Naive B cell (primary cell): ENCODE data around the gene SHOX. TPM values are rescaled to one million over a fixed set of nuclear protein-coding genes. Genes with fewer than 3 reads are reported as not detected.
"Not testable (repeated sequence)": the region's sequence is repeated elsewhere in the genome, so short reads cannot be mapped to it uniquely, and the experiment has no call there.

Source experiments
- ATAC-seq, 2 donors: fragments of 150-1000 bp; cut with Tn5 transposase; 2 replicates each; pipeline ENCODE4 v1.10.0; 2021; ENCODE audit warnings: low read depth in 2 of 2, mild to moderate bottlenecking in 2 of 2, moderate library complexity in 2 of 2
- DNase-seq: peaks from one replicate; pipeline ENCODE4 v3.0.0; 2022
- H3K27ac Mint-ChIP-seq, 6 donors: one replicate each; pipeline ENCODE4 v1.8.0; 2020 to 2022; ENCODE audit warnings: mild to moderate bottlenecking in 6 of 6, mixed read lengths in 6 of 6, moderate library complexity in 5 of 6, inconsistent platforms in 2 of 6
- H3K27me3 Mint-ChIP-seq, 3 donors: one replicate each; pipeline ENCODE4 v1.8.0; 2021 to 2022; ENCODE audit warnings: mixed read lengths in 3 of 3, mild to moderate bottlenecking in 1 of 3
- H3K36me3 Mint-ChIP-seq, 2 donors: one replicate each; pipeline ENCODE4 v1.8.0; 2020 to 2022; ENCODE audit warnings: mixed read lengths in 2 of 2, inconsistent platforms in 1 of 2, mild to moderate bottlenecking in 1 of 2
- H3K4me1 Mint-ChIP-seq, 3 donors: one replicate each; pipeline ENCODE4 v1.8.0; 2020 to 2022; ENCODE audit warnings: mixed read lengths in 3 of 3, inconsistent platforms in 1 of 3, mild to moderate bottlenecking in 1 of 3, moderate library complexity in 1 of 3
- H3K4me3 Mint-ChIP-seq, 8 donors: one replicate each; pipeline ENCODE4 v1.8.0; 2020 to 2022; ENCODE audit warnings: mild to moderate bottlenecking in 8 of 8, mixed read lengths in 8 of 8, moderate library complexity in 8 of 8, inconsistent platforms in 2 of 8
- H3K9me3 Mint-ChIP-seq, 7 donors: one replicate each; pipeline ENCODE4 v1.8.0; 2020 to 2022; ENCODE audit warnings: mixed read lengths in 7 of 7, mild to moderate bottlenecking in 5 of 7, inconsistent platforms in 2 of 7, moderate library complexity in 1 of 7
- polyA plus RNA-seq, 6 donors: library from polyadenylated mRNA; unstranded; fragments of 300-500 nt; fragmentation: Illumina TruSeq; gene quantifications; one replicate each; pipeline ENCODE4 v1.2.3, GENCODE V29; 2021; ENCODE audit warnings: low read depth in 6 of 6

Gene SHOX
- polyA plus RNA-seq, 6 donors from 2014 or later: not detected

- peaks cover 14 to 31% (median 19%) of the 10 kb centered on the region in 3 donors for H3K27me3 Mint-ChIP-seq
- peaks cover 18 to 38% (median 24%) of the 10 kb centered on the region in 7 donors for H3K9me3 Mint-ChIP-seq
- ATAC-seq (no peak), DNase-seq (no peak)
- no peaks in the 10 kb centered on the region for H3K4me1 Mint-ChIP-seq
- H3K27ac Mint-ChIP-seq: no peak overlapping the region
- no peak overlapping the region for H3K4me3 Mint-ChIP-seq
- peaks cover 4 to 28% of the 10 kb centered on the region in 2 donors for H3K36me3 Mint-ChIP-seq
Observed at GRCh38 chrX:614136-614535, 16.5 kb upstream of the SHOX start.

GRCh38 chrX:617401-617800 lies 13.2 kb upstream of the SHOX start:
- H3K27me3 Mint-ChIP-seq: peaks cover 33 to 51% (median 38%) of the 10 kb centered on the region in 3 donors
- peaks cover 5 to 6% (median 5%) of the 10 kb centered on the region in 3 donors for H3K4me1 Mint-ChIP-seq
- ATAC-seq (no peak), DNase-seq (no peak)
- no peak overlapping the region for H3K27ac Mint-ChIP-seq
- H3K36me3 Mint-ChIP-seq: peaks cover 4 to 18% of the 10 kb centered on the region in 2 donors
- no peak overlapping the region for H3K4me3 Mint-ChIP-seq
- peaks cover 2 to 13% (median 9%) of the 10 kb centered on the region in 7 donors for H3K9me3 Mint-ChIP-seq

GRCh38 chrX:617891-618290 lies 12.7 kb upstream of the SHOX start:
- Mint-ChIP-seq H3K4me3 (peak overlapping the region in 1 of 8 donors; percentile 38), H3K36me3 (peaks cover 4 to 19% of the 10 kb centered on the region in 2 donors), H3K4me1 (peaks cover 9 to 10% (median 10%) of the 10 kb centered on the region in 3 donors), H3K27ac (no peak overlapping the region), H3K9me3 (peaks cover 2 to 13% (median 4%) of the 10 kb centered on the region in 7 donors), H3K27me3 (peaks cover 37 to 53% (median 43%) of the 10 kb centered on the region in 3 donors)
- no peak for ATAC-seq
- DNase-seq: no peak

- H3K4me1 Mint-ChIP-seq: peaks cover 13 to 15% (median 14%) of the 10 kb centered on the region in 3 donors
- peaks cover 41 to 53% (median 47%) of the 10 kb centered on the region in 3 donors for H3K27me3 Mint-ChIP-seq
- peaks cover 4 to 23% of the 10 kb centered on the region in 2 donors for H3K36me3 Mint-ChIP-seq
- H3K9me3 Mint-ChIP-seq: peaks cover 0 to 10% (median 2%) of the 10 kb centered on the region in 7 donors
- DNase-seq, ATAC-seq: not testable (repeated sequence)
- H3K4me3 Mint-ChIP-seq: peak overlapping the region in 1 of 8 donors; percentile 38
- peak overlapping the region in 2 of 6 donors; percentile 6 to 13 for H3K27ac Mint-ChIP-seq
Observed at GRCh38 chrX:618304-618703, 12.3 kb upstream of the SHOX start.

- Mint-ChIP-seq H3K27ac (no peak overlapping the region), H3K4me3 (no peak overlapping the region), H3K27me3 (peaks cover 44 to 52% (median 49%) of the 10 kb centered on the region in 3 donors), H3K36me3 (peaks cover 4 to 26% of the 10 kb centered on the region in 2 donors), H3K9me3 (peaks cover 0 to 10% (median 2%) of the 10 kb centered on the region in 7 donors), H3K4me1 (peaks cover 15 to 18% (median 16%) of the 10 kb centered on the region in 3 donors)
- no peak for DNase-seq
- no peak for ATAC-seq
Observed at GRCh38 chrX:618761-619450, 11.7 kb upstream of the SHOX start.

GRCh38 chrX:619451-619811 lies 11.2 kb upstream of the SHOX start:
- Mint-ChIP-seq H3K4me3 (no peak overlapping the region), H3K4me1 (peaks cover 15 to 18% (median 16%) of the 10 kb centered on the region in 3 donors), H3K27ac (no peak overlapping the region), H3K27me3 (peaks cover 42 to 48% (median 45%) of the 10 kb centered on the region in 3 donors), H3K36me3 (peaks cover 4 to 21% of the 10 kb centered on the region in 2 donors), H3K9me3 (peaks cover 0 to 10% (median 2%) of the 10 kb centered on the region in 7 donors)
- ATAC-seq (no peak), DNase-seq (no peak)

- ATAC-seq (no peak), DNase-seq (no peak)
- Mint-ChIP-seq H3K27ac (peak overlapping the region in 1 of 6 donors; percentile 53), H3K27me3 (peaks cover 41 to 49% (median 47%) of the 10 kb centered on the region in 3 donors), H3K36me3 (peaks cover 4 to 20% of the 10 kb centered on the region in 2 donors), H3K4me3 (no peak overlapping the region), H3K4me1 (peaks cover 15 to 21% (median 16%) of the 10 kb centered on the region in 3 donors), H3K9me3 (peaks cover 0 to 10% (median 5%) of the 10 kb centered on the region in 7 donors)
Observed at GRCh38 chrX:619812-620531, 10.6 kb upstream of the SHOX start.

- peaks cover 45 to 68% (median 66%) of the 10 kb centered on the region in 3 donors for H3K27me3 Mint-ChIP-seq
- H3K4me3 Mint-ChIP-seq: peak overlapping the region in 1 of 8 donors; percentile 40
- H3K27ac Mint-ChIP-seq: no peak overlapping the region
- peaks cover 9 to 36% of the 10 kb centered on the region in 2 donors for H3K36me3 Mint-ChIP-seq
- peaks cover 22 to 32% (median 28%) of the 10 kb centered on the region in 3 donors for H3K4me1 Mint-ChIP-seq
- no peak for DNase-seq
- peaks cover 2 to 19% (median 8%) of the 10 kb centered on the region in 7 donors for H3K9me3 Mint-ChIP-seq
- ATAC-seq: no peak
Observed at GRCh38 chrX:621705-622503, 8.7 kb upstream of the SHOX start.

- peak overlapping the region in 1 of 6 donors; percentile 4 for H3K27ac Mint-ChIP-seq
- DNase-seq, ATAC-seq: not testable (repeated sequence)
- H3K36me3 Mint-ChIP-seq: peaks cover 10 to 39% of the 10 kb centered on the region in 2 donors
- peaks cover 54 to 76% (median 73%) of the 10 kb centered on the region in 3 donors for H3K27me3 Mint-ChIP-seq
- H3K4me3 Mint-ChIP-seq: peak overlapping the region in 2 of 8 donors; percentile 10 to 22
- H3K4me1 Mint-ChIP-seq: peaks cover 24 to 36% (median 30%) of the 10 kb centered on the region in 3 donors
- peaks cover 2 to 21% (median 13%) of the 10 kb centered on the region in 7 donors for H3K9me3 Mint-ChIP-seq
Observed at GRCh38 chrX:622802-623201, 7.8 kb upstream of the SHOX start.

- Mint-ChIP-seq H3K27me3 (peaks cover 56 to 76% (median 73%) of the 10 kb centered on the region in 3 donors), H3K4me1 (peaks cover 28 to 36% (median 35%) of the 10 kb centered on the region in 3 donors), H3K9me3 (peaks cover 0 to 18% (median 13%) of the 10 kb centered on the region in 7 donors), H3K27ac (peak overlapping the region in 1 of 6 donors; percentile 71), H3K4me3 (peak overlapping the region in 2 of 8 donors; percentile 10 to 42), H3K36me3 (peaks cover 8 to 34% of the 10 kb centered on the region in 2 donors)
- no peak for ATAC-seq
- DNase-seq: no peak
Observed at GRCh38 chrX:623268-623598, 7.4 kb upstream of the SHOX start.

- Mint-ChIP-seq H3K9me3 (peaks cover 0 to 15% (median 10%) of the 10 kb centered on the region in 7 donors), H3K4me1 (peaks cover 29 to 36% (median 35%) of the 10 kb centered on the region in 3 donors), H3K4me3 (peak overlapping the region in 1 of 8 donors; percentile 10), H3K36me3 (peaks cover 6 to 32% of the 10 kb centered on the region in 2 donors), H3K27me3 (peaks cover 53 to 76% (median 73%) of the 10 kb centered on the region in 3 donors), H3K27ac (no peak overlapping the region)
- ATAC-seq (no peak), DNase-seq (no peak)
Observed at GRCh38 chrX:623599-624315, 6.8 kb upstream of the SHOX start.

- H3K27me3 Mint-ChIP-seq: peaks cover 59 to 87% (median 83%) of the 10 kb centered on the region in 3 donors
- ATAC-seq: no peak
- peaks cover 0 to 21% (median 10%) of the 10 kb centered on the region in 7 donors for H3K9me3 Mint-ChIP-seq
- peak overlapping the region in 2 of 8 donors; percentile 23 to 32 for H3K4me3 Mint-ChIP-seq
- H3K36me3 Mint-ChIP-seq: peaks cover 6 to 42% of the 10 kb centered on the region in 2 donors
- DNase-seq: no peak
- peaks cover 35 to 41% (median 41%) of the 10 kb centered on the region in 3 donors for H3K4me1 Mint-ChIP-seq
- peak overlapping the region in 2 of 6 donors; percentile 34 to 53 for H3K27ac Mint-ChIP-seq
Observed at GRCh38 chrX:625137-625691, 5.4 kb upstream of the SHOX start.
